ENCODE results near the gene AOC3.
"Not testable (repeated sequence)": the region's sequence is repeated elsewhere in the genome, so short reads cannot be mapped to it uniquely, and the experiment has no call there.

Gene AOC3

DNA sequence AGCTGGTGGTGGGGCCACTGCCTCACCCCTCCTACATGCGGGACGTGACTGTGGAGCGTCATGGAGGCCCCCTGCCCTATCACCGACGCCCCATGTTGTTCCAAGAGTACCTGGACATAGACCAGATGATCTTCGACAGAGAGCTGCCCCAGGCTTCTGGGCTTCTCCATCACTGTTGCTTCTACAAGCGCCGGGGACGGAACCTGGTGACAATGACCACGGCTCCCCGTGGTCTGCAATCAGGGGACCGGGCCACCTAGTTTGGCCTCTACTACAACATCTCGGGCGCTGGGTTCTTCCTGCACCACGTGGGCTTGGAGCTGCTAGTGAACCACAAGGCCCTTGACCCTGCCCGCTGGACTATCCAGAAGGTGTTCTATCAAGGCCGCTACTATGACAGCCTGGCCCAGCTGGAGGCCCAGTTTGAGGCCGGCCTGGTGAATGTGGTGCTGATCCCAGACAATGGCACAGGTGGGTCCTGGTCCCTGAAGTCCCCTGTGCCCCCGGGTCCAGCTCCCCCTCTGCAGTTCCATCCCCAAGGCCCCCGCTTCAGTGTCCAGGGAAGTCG, 16.8 kb downstream of the AOC3 start:
- DNase-seq: not testable (repeated sequence)

DNA sequence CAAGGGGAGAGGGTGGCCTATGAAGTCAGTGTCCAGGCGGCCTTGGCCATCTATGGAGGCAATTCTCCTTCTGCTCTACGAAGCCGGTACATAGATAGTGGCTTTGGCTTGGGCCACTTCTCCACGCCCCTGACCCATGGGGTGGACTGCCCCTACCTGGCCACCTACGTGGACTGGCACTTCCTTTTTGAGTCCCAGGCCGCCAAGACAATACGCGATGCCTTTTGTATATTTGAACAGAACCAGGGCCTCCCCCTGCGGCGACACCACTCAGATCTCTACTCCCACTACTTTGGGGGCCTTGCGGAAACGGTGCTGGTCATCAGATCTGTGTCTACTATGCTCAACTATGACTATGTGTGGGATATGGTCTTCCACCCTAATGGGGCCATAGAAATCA, 17.3 kb downstream of the AOC3 start:
- no peak for DNase-seq

DNA sequence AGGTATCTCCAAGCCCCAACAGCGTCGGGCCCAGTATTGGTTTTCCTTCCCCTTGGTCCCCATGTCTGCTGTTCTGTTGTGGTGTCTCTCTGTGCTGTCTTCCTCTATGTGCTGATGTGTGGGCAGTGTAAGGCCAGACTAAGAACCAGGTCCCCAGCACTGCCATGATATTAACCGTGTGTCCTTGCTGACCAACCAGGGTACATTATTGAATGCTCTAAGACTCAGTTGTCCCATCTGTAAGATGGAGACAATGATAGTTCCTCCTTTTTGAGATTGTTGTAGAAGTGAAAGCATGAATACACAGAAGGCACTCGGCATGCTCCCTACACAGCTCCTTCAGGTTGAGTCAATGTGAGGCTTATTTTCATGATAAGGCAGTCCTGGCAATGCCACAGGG, 20.6 kb downstream of the AOC3 start:
- DNase-seq: no peak

DNA sequence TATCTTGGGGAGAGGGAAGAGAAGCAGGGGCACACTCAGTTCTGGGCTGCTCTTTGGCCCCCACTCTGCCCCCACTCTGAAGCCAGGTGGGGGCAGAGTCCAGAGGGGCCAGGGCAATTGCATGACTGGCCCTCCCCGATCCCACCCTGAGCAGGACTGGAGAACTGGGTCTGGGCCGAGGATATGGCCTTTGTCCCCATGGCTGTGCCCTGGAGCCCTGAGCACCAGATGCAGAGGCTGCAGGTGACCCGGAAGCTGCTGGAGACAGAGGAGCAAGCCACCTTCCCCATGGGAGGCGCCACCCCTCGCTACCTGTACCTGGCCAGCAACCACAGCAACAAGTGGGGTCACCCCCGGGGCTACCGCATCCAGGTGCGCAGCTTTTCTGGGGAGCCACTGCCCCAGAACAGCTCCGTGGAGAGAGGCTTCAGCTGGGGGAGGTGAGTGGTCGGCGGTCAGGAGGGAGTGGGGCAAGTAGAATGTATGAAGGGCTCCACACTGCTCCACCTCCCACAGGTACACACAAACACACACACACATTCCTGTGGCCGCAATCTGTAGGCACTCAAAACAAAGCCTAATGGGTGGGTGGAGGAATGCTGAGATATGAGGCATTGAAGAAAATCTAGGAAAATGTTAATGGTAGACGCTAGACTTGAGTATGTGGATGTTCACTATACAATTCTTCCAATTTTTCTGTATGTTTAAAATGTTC, 21.4 kb downstream of the AOC3 start:
- DNase-seq: no peak

DNA sequence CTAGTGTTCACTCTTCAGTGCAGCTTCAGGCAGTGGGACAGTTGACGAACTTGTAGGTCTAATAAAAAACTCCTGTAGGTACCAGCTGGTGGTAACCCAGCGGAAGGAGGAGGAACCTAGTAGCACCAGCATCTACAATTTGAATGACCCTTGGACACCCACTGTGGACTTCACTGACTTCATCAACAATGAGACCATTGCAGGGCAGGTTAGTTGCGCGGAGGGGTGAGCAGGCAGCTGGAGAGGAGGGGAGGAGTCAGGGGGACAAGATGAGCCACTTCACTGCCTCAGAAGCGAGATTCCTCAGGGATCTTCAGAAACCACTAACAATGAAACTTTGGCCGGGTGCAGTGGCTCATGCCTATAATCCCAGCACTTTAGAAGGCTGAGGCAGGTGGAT, 22.3 kb downstream of the AOC3 start:
- no peak for DNase-seq

DNA sequence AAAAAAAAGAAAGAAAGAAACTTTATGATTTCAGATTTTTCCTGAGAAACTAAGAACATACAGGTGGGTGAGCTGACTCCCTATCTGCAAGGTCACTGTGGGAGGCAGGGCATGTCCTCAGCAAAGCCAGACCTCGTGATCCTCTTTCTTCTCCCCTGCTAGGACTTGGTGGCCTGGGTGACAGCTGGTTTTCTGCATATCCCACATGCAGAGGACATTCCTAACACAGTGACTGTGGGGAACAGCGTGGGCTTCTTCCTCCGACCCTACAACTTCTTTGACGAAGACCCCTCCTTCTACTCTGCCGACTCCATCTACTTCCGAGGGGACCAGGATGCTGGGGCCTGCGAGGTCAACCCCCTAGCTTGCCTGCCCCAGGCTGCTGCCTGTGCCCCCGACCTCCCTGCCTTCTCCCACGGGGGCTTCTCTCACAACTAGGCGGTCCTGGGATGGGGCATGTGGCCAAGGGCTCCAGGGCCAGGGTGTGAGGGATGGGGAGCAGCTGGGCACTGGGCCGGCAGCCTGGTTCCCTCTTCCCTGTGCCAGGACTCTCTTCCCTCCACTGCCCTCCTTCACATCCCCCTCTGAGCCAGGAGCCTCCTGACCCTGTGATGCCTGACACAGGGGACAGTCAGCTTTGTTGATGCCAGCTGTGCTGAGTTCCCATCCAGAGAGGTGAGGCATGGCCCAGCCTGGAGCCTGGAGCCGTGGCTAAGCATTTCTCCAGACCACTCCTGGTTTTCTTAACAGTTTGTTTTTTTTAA, 23.1 kb downstream of the AOC3 start:
- DNase-seq: not testable (repeated sequence)

DNA sequence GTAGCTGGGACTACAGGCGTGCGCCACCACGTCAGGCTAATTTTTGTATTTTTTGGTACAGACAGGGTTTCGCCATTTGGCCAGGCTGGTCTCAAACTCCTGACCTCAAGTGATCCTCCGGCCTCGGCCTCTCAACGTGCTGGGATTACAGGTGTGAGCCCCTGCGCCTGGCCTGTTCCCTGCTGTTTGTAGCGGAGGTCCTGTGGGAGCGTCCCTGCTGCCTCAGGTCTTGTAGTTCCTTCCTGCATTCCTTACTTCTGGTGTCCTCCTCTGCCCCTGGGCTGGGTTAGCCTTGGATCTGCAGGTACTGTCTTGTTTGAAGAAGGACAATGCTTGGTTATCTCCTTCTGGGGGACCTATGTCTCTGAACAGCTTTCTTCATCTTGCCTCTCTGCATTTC, 26.0 kb downstream of the AOC3 start:
- DNase-seq: no peak

DNA sequence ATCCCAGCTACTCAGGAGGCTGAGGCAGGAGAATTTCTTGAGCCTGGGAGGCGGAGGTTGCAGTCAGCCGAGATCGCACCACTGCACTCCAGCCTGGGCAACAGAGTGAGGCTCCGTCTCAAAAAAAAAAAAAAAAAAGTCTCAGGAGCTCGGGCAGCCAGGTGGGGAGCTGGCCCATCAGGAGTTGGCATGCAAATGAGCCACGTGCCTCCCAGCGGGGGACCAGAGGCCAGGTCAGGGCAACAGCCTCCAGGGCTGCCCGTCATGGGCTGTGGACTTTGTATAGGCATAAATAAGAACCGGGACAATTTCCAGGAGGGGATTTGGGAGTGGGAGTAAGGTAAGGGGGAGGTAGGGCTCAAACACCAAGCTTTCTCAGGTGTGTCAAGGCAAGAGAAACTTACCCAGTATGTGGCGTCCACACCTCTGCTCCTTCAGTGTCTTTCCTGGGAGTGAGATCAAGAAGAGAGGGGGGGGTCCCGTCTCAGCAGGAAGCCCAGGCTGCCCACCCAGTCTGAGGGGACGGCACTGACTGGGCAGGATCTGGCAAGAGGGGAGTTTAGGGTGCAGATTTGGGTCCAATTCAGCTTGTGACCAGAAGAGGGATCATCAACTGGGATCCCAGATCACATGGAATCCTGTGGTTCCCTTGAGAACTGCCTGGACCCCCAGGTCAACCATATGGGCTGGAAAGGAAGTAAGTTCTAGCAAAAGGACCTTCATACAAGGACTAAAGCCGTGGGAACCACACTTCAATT, 27.3 kb downstream of the AOC3 start:
- peak; percentile 28 for DNase-seq

DNA sequence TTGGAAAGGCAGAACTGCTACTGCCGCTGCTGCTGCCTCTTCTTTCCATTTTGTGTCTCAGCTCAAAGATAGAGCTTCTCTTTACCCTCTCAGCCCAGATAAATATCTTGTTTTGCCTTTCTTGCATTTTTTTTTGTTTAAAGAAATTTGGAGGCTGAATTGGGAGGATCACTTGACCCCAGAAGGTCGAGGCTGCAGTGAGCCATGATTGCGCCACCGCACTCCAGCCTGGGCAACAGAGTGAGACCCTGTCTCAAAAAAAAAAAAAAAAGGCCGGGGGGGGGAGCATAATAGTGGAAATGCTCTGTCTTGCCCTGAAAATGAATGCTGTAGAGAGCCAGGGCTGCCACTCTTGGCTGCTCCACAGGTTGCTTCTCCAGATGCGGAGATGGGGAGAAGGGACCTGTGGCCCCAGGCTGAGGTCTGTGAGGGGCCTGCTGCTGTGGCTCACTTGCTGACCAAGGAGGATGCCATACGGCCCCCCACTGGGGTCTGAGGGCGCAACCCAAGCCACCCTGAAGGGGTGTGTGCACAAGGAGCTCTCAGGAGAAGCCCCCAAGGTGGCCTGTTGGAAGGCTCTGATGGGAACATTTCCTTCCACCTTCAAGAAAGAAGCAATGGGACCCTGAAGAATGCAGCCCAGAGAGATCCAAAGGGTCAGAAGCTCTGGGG, 28.1 kb downstream of the AOC3 start:
- no peak for DNase-seq

DNA sequence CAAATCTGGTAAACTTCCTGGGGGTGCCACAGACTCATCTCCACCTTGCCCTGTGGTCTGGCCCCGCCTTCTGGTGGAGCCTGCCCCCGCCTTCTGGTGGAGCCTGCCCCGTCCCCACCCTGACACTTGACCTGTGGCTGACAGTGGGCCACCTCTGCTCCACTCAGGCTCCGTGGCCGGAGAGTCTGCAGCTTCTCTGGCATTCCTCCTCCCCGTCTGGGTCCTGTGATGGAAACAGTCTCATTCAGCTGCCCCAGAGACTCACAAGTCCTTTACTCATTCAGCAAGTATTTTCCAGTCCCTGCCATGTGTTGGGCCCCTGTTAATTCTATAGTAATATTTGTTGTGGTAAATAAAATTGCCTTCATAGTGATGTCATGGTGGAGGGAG, 28.6 kb downstream of the AOC3 start:
- DNase-seq: no peak

DNA sequence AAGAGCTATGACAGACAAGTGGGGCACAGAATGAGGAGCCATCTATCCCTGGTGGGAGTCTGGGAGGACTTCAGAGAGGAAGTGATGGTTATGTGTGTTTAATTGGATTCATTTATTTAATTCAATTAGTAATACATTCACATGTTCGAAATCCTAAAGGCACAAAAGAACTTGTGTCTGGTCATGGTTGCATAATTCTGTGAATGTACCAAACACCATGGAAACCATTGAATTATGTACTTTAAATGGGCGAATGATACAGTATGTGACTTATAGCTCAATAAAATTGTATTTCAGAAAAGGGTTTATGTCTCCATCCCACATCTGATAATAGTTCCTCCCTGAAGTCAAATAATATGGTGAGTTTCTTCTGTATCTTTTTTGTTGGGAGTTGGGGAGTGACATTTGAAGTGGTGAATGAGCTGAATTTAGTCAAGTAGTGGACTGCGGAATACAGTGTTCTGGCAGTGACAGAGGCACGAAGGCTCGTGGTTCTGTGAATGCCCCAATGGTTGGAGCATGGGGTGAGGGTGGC, 29.8 kb downstream of the AOC3 start:
- DNase-seq: no peak

DNA sequence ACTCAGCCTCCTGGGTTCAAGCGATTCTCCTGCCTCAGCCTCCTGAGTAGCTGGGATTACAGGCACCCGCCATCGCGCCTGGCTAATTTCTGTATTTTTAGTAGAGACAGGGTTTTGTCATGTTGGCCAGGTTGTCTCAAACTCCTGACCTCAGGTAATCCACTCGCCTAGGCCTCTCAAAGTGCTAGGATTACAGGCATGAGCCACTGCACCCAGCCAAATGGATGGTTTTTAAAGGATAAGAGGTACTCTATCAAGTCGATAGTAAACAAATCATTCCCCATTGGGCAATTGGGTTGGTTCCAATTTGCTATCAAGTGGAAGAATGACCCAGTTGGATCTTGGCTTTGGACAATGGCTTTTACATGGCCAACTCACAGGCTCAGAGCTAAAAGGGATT, 30.7 kb downstream of the AOC3 start:
- DNase-seq: peak; percentile 68

DNA sequence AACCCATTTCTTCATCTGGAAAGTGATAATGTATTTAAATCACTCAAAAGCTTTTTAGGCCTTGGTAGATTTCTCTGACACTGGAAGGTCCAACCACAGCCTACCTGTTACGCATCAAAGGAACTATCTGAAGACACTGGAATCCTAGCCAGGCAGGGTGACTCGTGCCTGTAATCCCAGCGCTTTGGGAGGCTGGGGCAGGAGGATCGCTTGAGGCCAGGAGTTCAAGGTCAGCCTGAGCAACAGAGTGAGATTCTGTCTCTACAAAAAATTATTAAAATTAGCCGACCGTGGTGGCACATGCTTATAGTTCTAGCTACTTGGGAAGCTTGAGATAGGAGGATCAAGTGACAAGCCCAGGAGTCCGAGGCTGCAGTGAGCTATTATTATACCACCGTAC, 31.2 kb downstream of the AOC3 start:
- DNase-seq: no peak

DNA sequence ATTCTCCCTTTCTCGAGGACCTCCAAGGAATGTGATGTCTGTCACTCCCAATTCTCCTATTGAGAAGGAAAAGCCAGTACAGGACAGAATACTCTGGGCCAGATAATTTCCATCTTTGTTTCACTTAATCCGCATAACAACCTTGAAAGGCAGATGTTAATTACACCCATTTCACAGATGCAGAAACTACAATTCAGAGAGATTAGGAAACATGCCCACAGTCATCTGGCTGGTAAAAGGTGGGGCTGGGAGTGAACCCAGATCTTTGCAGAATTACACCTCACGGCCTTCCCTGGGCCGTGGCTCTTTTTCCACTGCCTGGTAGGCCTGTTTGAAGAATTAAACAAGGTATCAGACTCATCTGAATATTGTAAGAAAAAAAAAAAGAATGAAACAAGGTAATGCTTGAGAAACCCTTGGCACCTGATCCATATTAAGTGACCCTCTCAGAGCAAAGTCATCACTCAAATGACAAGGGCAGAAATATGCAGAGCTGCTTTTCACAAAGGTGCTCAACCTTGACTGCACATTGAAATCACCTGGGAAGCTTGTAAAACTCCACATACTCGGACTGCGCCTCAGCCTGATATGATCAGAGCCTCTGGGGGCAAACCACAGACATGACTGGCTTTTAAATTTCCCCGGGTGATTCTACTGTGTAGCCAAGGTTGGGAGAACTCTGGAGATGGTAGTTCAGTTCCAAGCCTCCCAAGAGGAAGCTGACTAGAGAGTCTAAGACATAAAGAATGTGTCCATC, 33.0 kb downstream of the AOC3 start:
- DNase-seq: peak; percentile 26

DNA sequence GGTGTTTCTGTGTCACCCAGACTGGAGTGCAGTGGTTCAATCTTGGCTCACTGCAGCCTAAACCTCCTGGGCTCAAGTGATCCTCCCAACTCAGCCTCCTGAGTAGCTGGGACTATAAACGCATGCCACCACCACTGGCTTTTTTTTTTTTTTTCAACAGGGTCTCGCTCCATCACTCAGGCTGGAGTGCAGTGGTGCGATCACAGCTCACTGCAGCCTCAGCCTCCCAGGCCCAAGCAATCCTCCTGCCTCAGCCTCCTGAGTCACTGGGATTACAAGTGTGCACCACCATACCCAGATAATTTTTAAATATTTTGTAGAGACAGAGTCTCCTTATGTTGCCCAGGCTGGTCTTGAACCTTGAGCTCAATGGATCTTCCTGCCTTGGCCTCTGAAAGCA, 34.8 kb downstream of the AOC3 start:
- not testable (repeated sequence) for DNase-seq

DNA sequence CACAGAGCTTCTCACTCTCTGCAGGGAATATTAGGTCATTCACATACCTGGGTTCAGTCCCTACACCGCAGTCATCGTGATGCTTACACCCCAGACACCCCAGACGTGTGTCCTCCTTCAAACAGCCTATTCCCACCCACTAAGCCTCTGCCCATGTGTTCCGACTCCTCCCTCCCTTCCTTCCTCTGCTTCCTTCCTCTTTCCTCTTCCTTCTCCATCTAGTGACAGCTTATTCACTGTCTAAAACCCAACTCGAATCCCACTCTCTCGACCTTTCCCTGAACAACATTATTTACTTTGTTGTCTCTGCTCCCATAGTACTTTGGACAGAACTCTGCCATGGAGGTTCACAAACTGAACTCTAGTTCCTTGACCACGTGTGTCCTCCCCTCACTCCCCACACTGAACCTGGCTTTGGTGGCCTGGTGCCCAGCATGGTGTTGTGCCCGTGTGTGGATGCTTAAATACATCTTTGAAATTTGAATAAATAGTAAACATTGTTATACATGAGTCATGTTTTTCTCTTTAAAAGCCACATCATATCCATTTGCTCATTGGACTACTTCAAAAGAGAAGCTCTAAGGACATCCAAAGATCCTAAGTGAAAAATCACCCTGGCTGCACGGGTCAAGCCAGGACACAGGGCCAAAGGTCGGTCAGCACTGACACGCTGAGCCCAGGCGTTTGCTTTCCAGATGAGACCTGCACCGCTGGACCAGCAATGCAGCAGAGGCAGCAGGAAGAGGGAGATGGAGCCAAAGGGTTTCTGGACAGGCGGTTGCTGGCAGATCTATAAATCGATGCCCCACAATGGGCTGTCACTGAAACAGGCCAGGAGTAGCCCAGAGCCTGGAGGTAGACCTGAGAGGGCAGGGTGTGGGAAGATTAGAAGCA, 35.5 kb downstream of the AOC3 start:
- DNase-seq: no peak

DNA sequence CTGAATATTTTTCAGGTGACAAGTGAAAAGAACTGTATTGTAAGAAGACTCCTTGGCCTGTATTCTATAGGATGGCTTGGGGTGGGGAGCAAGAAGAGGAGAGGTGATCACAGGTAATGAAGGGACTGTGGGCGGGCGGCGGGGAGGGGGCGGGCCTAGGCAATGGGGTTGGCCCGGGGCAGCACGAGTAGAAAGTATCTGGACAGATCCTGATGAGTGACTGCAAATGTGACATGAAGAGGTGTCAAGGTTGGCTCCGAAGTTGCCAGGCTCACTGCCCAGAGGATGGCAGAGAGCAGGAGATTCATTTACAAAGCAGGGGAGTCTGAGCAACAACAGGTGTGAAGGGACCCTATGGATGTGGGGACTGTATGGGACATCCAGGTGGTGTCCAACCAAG, 38.8 kb downstream of the AOC3 start:
- DNase-seq: no peak

DNA sequence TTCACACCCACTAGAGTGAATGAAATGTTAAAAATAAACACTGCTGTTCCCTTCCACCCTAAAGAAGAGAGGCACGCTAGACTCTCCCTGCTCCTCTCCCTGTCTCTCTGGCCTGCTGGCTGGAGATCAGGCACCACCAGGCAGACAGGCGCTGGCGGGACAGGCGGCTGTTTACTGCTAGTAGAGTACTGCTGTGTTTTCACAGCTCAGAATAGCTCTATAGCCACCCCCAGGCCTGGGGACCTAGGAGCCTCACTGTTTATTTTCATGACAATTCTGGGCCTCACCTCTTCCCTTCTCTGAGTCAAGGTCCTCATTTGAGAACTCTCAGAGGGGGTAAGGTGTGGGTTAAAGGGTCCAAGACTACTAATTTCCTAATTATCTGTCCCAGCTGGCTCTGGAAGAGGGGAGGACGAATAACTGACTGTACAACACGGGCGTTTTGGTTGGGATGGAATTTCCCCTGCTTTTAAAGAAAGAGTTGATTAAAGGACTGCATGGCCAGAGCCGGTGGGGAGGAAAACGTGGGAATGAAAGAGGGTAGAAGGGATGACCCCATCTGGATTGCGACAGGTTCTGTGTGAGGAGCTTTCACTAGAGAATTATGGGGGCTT, 40.6 kb downstream of the AOC3 start:
- DNase-seq: no peak

DNA sequence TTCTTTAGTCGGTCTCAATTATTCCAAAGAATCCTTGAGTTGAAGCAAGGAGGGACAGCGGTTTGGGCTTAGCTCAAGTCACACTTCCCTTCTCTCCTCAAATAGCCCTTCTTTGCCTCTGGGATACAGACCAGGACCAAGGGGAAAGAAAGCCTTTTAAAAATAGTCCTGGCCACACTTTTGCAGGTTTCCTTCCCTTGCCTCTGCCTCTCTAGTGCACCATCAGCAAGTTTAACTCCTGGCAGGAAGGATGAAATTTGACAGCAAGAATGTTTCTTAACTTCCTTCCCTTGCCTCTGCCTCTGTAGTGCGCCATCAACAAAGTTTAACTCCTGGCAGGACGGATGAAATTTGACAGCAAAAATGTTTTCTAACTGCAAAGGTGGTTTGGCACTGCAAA, 42.4 kb downstream of the AOC3 start:
- no peak for DNase-seq

All from DMS79 treated with DMSO at 0.1 percent for 48 hours (cell line).